ENCODE measurements around the gene ATP11B.

- no peak for TF ChIP-seq CTCF (IDR thresholded peaks at IDR 0.05; ENCODE audit: low read depth, low read length)
- no peak for TF ChIP-seq POLR2A (IDR thresholded peaks at IDR 0.05; ENCODE audit: extremely low read depth, insufficient read length)
- TF ChIP-seq MAX (IDR thresholded peaks at IDR 0.05; ENCODE audit: low read depth, low read length), result no peak
Observed at GRCh38 chr3:182892226-182892625, 98.9 kb downstream of the ATP11B start.
